ENCODE results near the gene OR11H6.
"Not testable (repeated sequence)": the region's sequence is repeated elsewhere in the genome, so short reads cannot be mapped to it uniquely, and the experiment has no call there.

OR11H6 gene

DNA sequence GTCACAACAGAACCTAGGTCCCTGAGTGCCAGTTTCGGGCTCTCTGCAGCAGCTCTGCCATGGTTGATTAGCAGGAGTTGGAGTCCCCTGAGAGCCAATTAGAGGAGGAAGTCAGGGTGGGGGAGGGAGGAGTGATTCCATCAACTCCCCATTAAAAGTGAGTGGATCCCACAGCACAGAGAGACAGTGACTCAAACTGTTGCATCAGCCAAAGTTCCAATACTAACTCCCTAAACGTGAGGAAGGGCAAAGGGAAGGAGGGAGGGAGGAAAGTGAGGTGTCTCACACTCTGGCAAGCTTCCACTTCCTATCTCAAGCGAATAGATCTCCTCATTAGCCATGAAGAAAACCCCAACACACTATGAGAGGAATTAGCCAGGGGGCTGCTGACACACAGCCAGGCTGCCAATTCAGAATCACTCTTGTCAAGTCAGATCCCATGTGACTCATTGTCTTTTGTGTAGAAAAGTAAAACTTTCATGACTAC is 39.2 kb downstream of the OR11H6 start:
- no peak for DNase-seq (ENCODE audit: low read depth in 2 of 2)

DNA sequence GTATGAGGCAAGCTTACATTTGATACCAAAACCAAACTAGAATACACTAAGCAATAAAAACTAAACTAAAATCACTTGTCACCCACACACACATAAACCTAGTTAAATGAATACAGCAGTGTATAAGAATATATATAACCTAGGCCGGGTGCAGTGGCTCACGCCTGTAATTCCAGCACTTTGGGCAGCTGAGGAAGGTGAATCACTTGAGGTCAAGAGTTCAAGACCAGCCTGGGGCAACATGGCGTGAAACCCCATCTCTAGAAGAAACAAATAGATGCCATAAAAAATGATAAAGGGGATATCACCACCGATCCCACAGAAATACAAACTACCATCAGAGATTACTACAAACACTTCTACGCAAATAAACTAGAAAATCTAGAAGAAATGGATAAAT is 40.9 kb downstream of the OR11H6 start:
- not testable (repeated sequence) for DNase-seq (ENCODE audit: low read depth in 2 of 2)

DNA sequence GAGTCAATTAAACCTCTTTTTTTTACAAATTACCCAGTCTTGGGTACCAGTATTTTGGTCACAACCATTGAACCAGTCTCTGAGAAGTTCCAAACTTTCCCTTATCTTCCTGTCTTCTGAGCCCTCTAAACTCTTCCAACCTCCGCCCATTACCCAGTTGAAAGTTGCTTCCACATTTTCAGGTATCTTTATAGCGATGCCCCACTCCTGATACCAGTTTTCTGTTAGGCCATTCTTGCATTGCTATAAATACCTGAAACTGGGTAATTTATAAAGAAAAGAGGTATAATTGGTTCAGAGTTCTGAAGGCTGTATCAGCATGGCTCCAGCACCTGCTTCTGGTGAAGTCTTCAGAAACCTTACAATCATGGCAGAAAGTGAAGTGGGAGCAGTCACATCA is 50.6 kb downstream of the OR11H6 start:
- no peak for DNase-seq (ENCODE audit: low read depth in 2 of 2)
